Activated CD4-positive, alpha-beta memory T cell treated with anti-CD3 and anti-CD28 coated beads for 36 hours (primary cell): ENCODE measurements around the gene TTBK1. TPM values are rescaled to one million over a fixed set of nuclear protein-coding genes. Genes with fewer than 3 reads are reported as not detected.

Experiments
- CTCF ChIA-PET: fragments of 350-600 bp; sonication (Branson Sonifier 250); formaldehyde crosslinking; loops from one replicate; lab custom pipeline; 2021; ENCODE audit warnings: antibody characterized with exemption, inconsistent platforms; lab: Charles Lee
- POLR2A ChIA-PET: fragments of 350-600 bp; sonication (Branson Sonifier 250); formaldehyde crosslinking; loops from one replicate; lab custom pipeline; 2021; ENCODE audit warnings: antibody characterized with exemption; lab: Charles Lee
- DNase-seq: peaks from one replicate; pipeline ENCODE4 v3.0.0-alpha.2; 2020
- H3K27ac Mint-ChIP-seq: one replicate; pipeline ENCODE4 v1.8.0; 2021; ENCODE audit warnings: mixed read lengths
- H3K27me3 Mint-ChIP-seq: one replicate; pipeline ENCODE4 v1.8.0; 2021; ENCODE audit warnings: mixed read lengths
- H3K36me3 Mint-ChIP-seq: one replicate; pipeline ENCODE4 v1.8.0; 2021; ENCODE audit warnings: mixed read lengths
- H3K4me1 Mint-ChIP-seq: one replicate; pipeline ENCODE4 v1.8.0; 2021; ENCODE audit warnings: low read depth, mixed read lengths
- H3K4me3 Mint-ChIP-seq: one replicate; pipeline ENCODE4 v1.8.0; 2021; ENCODE audit warnings: mild to moderate bottlenecking, mixed read lengths
- H3K9me3 Mint-ChIP-seq: one replicate; pipeline ENCODE4 v1.8.0; 2021; ENCODE audit warnings: mixed read lengths
- intact Hi-C: fragments of 100-400 bp; cut with micrococcal nuclease; formaldehyde crosslinking; loops from one replicate; pipeline ENCODE4 v1.15.1; 2023
- total RNA-seq, 2 experiments: library from RNA; stranded (reverse); gene quantifications; one replicate each; pipeline ENCODE4 v1.2.3, GENCODE V29; 2021

The TTBK1 gene
- total RNA-seq, 2 experiments from 2014 or later = 0.31 to 0.34 TPM

- Mint-ChIP-seq H3K9me3 (no peaks in the 10 kb centered on the region), H3K27me3 (no peaks in the 10 kb centered on the region), H3K36me3 (peaks cover 26% of the 10 kb centered on the region), H3K4me3 (no peak overlapping the region), H3K27ac (peak overlapping the region; percentile 99), H3K4me1 (peaks cover 68% of the 10 kb centered on the region)
- intact Hi-C loops = loop anchor here (10.0 kb wide), 1 partner anchor 408 kb away; the partner anchor contains the start of gene MAD2L1BP
- ChIA-PET CTCF (no interaction called here), POLR2A (interaction anchor here (0.9 kb wide), 1 partner anchor 12 kb away, joined by 3 read pairs; no protein-coding TSS in a partner anchor)
- DNase-seq = no peak
Observed at GRCh38 chr6:43226192-43226851, 17.0 kb upstream of the TTBK1 start.

- H3K27ac Mint-ChIP-seq = peak within 1 kb of the TSS; percentile 82
- H3K27me3 Mint-ChIP-seq = no peaks in the 10 kb centered on the region
- peaks cover 42% of the 10 kb centered on the region for H3K4me1 Mint-ChIP-seq
- peaks cover 18% of the 10 kb centered on the region for H3K36me3 Mint-ChIP-seq
- intact Hi-C loops = loop anchor here (10.0 kb wide), 1 partner anchor 406 kb away; the partner anchor contains the start of gene MAD2L1BP
- ChIA-PET POLR2A (interaction anchor here (0.6 to 2.3 kb wide), 10 partner anchors 9 to 278 kb away, joined by 3 to 9 read pairs (median 5); partner anchors contain the start of genes SRF and ZNF318), CTCF (interaction anchor here (0.6 to 2.6 kb wide), 42 partner anchors 9 to 350 kb away, joined by 3 to 19 read pairs (median 4); partner anchors contain the start of genes ABCC10, CRIP3, CUL7 and CUL9)
- peak; percentile 86 for DNase-seq
- H3K4me3 Mint-ChIP-seq = peak within 1 kb of the TSS; percentile 89
- no peaks in the 10 kb centered on the region for H3K9me3 Mint-ChIP-seq
Observed at GRCh38 chr6:43228951-43229802, 14.1 kb upstream of the TTBK1 start, which contains the start of gene DNPH1. DNPH1 (minus strand) TSS chr6:43229481; CDS start chr6:43229456, 25 bp downstream.

- H3K4me3 Mint-ChIP-seq = peak overlapping the region; percentile 76
- CTCF ChIA-PET = interaction anchor here (0.5 to 2.6 kb wide), 29 partner anchors 8 to 1008 kb away, joined by 3 to 19 read pairs (median 6); partner anchors contain the start of genes ABCC10, CRIP3, CUL9 and DLK2
Observed at GRCh38 chr6:43229803-43230620, 13.3 kb upstream of the TTBK1 start.

GRCh38 chr6:43231053-43231452 is 12.2 kb upstream of the TTBK1 start:
- Mint-ChIP-seq H3K9me3 (no peaks in the 10 kb centered on the region), H3K4me1 (peaks cover 26% of the 10 kb centered on the region), H3K27ac (no peak overlapping the region), H3K27me3 (no peaks in the 10 kb centered on the region), H3K36me3 (peaks cover 7% of the 10 kb centered on the region), H3K4me3 (no peak overlapping the region)
- DNase-seq = no peak
- intact Hi-C loops = no loop called here
- ChIA-PET POLR2A (interaction anchor here (1.3 kb wide), 1 partner anchor 8 kb away, joined by 3 read pairs; no protein-coding TSS in a partner anchor), CTCF (interaction anchor here (0.6 to 2.6 kb wide), 3 partner anchors 77 to 512 kb away, joined by 3 to 19 read pairs (median 3); no protein-coding TSS in a partner anchor)

More at GRCh38 chr6:43229803-43230620, 13.3 kb upstream of the TTBK1 start:
- intact Hi-C loops = loop anchor here (10.0 kb wide), 1 partner anchor 405 kb away; the partner anchor contains the start of gene MAD2L1BP
- Mint-ChIP-seq H3K27ac (peak overlapping the region; percentile 67), H3K36me3 (peaks cover 15% of the 10 kb centered on the region), H3K4me1 (peaks cover 36% of the 10 kb centered on the region), H3K27me3 (no peaks in the 10 kb centered on the region), H3K9me3 (no peaks in the 10 kb centered on the region)
- DNase-seq = no peak
- POLR2A ChIA-PET = interaction anchor here (0.6 to 2.3 kb wide), 10 partner anchors 7 to 277 kb away, joined by 3 to 9 read pairs (median 5); partner anchors contain the start of genes SRF and ZNF318

- no peaks in the 10 kb centered on the region for H3K36me3 Mint-ChIP-seq
Observed at GRCh38 chr6:43231735-43232450, 11.4 kb upstream of the TTBK1 start.

GRCh38 chr6:43235841-43236240 is 7.4 kb upstream of the TTBK1 start:
- intact Hi-C loops = no loop called here
- H3K4me3 Mint-ChIP-seq = no peak overlapping the region
- peaks cover 13% of the 10 kb centered on the region for H3K27me3 Mint-ChIP-seq
- H3K9me3 Mint-ChIP-seq = peaks cover 5% of the 10 kb centered on the region
- POLR2A ChIA-PET = no interaction called here
- H3K27ac Mint-ChIP-seq = no peak overlapping the region
- DNase-seq = no peak
- H3K4me1 Mint-ChIP-seq = no peaks in the 10 kb centered on the region
- H3K36me3 Mint-ChIP-seq = peaks cover 4% of the 10 kb centered on the region
- CTCF ChIA-PET = no interaction called here

More at GRCh38 chr6:43231735-43232450, 11.4 kb upstream of the TTBK1 start:
- no peak for DNase-seq
- peaks cover 3% of the 10 kb centered on the region for H3K27me3 Mint-ChIP-seq
- no peak overlapping the region for H3K4me3 Mint-ChIP-seq
- no peaks in the 10 kb centered on the region for H3K9me3 Mint-ChIP-seq
- intact Hi-C loops = no loop called here
- H3K4me1 Mint-ChIP-seq = peaks cover 18% of the 10 kb centered on the region
- CTCF ChIA-PET = interaction anchor here (0.7 kb wide), 1 partner anchor 195 kb away, joined by 3 read pairs; the partner anchor contains the start of gene ABCC10
- POLR2A ChIA-PET = no interaction called here
- H3K27ac Mint-ChIP-seq = no peak overlapping the region

- Mint-ChIP-seq H3K27ac (no peak overlapping the region), H3K9me3 (peaks cover 5% of the 10 kb centered on the region), H3K4me1 (no peaks in the 10 kb centered on the region), H3K36me3 (peaks cover 4% of the 10 kb centered on the region), H3K27me3 (peaks cover 23% of the 10 kb centered on the region), H3K4me3 (no peak overlapping the region)
- ChIA-PET POLR2A (interaction anchor here (2.1 kb wide), 1 partner anchor 10 kb away, joined by 7 read pairs; the partner anchor contains the start of gene DNPH1), CTCF (no interaction called here)
- DNase-seq = no peak
- intact Hi-C loops = no loop called here
Observed at GRCh38 chr6:43239054-43239453, 4.2 kb upstream of the TTBK1 start.

- H3K4me3 Mint-ChIP-seq = no peak overlapping the region
- intact Hi-C loops = no loop called here
- no peak overlapping the region for H3K27ac Mint-ChIP-seq
- CTCF ChIA-PET = interaction anchor here (1.4 kb wide), 1 partner anchor 12 kb away, joined by 3 read pairs; the partner anchor contains the start of gene DNPH1
- H3K4me1 Mint-ChIP-seq = no peaks in the 10 kb centered on the region
- H3K36me3 Mint-ChIP-seq = peaks cover 4% of the 10 kb centered on the region
- no peak for DNase-seq
- H3K9me3 Mint-ChIP-seq = peaks cover 5% of the 10 kb centered on the region
- H3K27me3 Mint-ChIP-seq = peaks cover 23% of the 10 kb centered on the region
- POLR2A ChIA-PET = interaction anchor here (1.7 kb wide), 1 partner anchor 11 kb away, joined by 5 read pairs; the partner anchor contains the start of gene DNPH1
Observed at GRCh38 chr6:43240950-43241349, 2.3 kb upstream of the TTBK1 start.

GRCh38 chr6:43241446-43241845 is 1.8 kb upstream of the TTBK1 start:
- intact Hi-C loops = no loop called here
- no peak overlapping the region for H3K4me3 Mint-ChIP-seq
- CTCF ChIA-PET = interaction anchor here (1.0 to 1.4 kb wide), 2 partner anchors 13 to 157 kb away, joined by 3 read pairs; partner anchors contain the start of gene DNPH1
- no peak for DNase-seq
- H3K27me3 Mint-ChIP-seq = peaks cover 21% of the 10 kb centered on the region
- H3K9me3 Mint-ChIP-seq = peaks cover 5% of the 10 kb centered on the region
- H3K4me1 Mint-ChIP-seq = peaks cover under 1% of the 10 kb centered on the region
- H3K27ac Mint-ChIP-seq = no peak overlapping the region
- POLR2A ChIA-PET = interaction anchor here (1.7 kb wide), 1 partner anchor 12 kb away, joined by 5 read pairs; the partner anchor contains the start of gene DNPH1
- peaks cover 4% of the 10 kb centered on the region for H3K36me3 Mint-ChIP-seq

- H3K27me3 Mint-ChIP-seq = peaks cover 16% of the 10 kb centered on the region
- H3K36me3 Mint-ChIP-seq = peaks cover 4% of the 10 kb centered on the region
- no peak for DNase-seq
- no peak overlapping the region for H3K4me3 Mint-ChIP-seq
- H3K9me3 Mint-ChIP-seq = peaks cover 5% of the 10 kb centered on the region
- peaks cover 13% of the 10 kb centered on the region for H3K4me1 Mint-ChIP-seq
- no peak overlapping the region for H3K27ac Mint-ChIP-seq
- ChIA-PET POLR2A (no interaction called here), CTCF (interaction anchor here (1.6 to 1.7 kb wide), 2 partner anchors 15 kb away, joined by 6 to 8 read pairs; partner anchors contain the start of gene DNPH1)
- intact Hi-C loops = no loop called here
Observed at GRCh38 chr6:43243664-43244321, 512 bp downstream of the TTBK1 start.
